A549 (cell line): ENCODE data around the gene PTPRN2. TPM values are rescaled to one million over a fixed set of nuclear protein-coding genes. Genes with fewer than 3 reads are reported as not detected.

Experiments used
- ATAC-seq, 2 experiments: fragments of 200-7000 bp in 1 of 2; fragments of >200 bp in 1 of 2; cut with Nextera tagmentation in 1 of 2; cut with Tn5 transposase in 1 of 2; 3 replicates each; pipeline versions ENCODE4 v1.8.0 to v1.9.1; 2018 to 2020; ENCODE audit warnings: mild to moderate bottlenecking in 1 of 2, moderate library complexity in 1 of 2
- CTCF ChIA-PET: fragments of 300-600 bp; sonication (Branson Sonifier 250); formaldehyde crosslinking; extraction: SDS; loops from one replicate; lab custom pipeline; 2021; ENCODE audit warnings: antibody characterized with exemption, inconsistent platforms; lab: Yijun Ruan, JAX
- POLR2A ChIA-PET: fragments of 350-600 bp; formaldehyde crosslinking; extraction: SDS; loops from one replicate; lab custom pipeline; 2021; ENCODE audit warnings: antibody characterized with exemption, inconsistent platforms; lab: Yijun Ruan, JAX
- DNase-seq, 2 experiments: peaks; one replicate each; pipeline versions ENCODE4 v3.0.0 to v3.0.0-alpha.2; 2011 to 2016; ENCODE audit warnings: low read depth in 1 of 2, low spot score in 1 of 2
- FAIRE-seq: peaks from 2 replicates; lab custom pipeline; 2011; peaks lifted over from hg19 to GRCh38; lab: Jason Lieb, UNC
- H3K27ac ChIP-seq, 2 experiments: fragments of >200 bp; sonication (Bioruptor Twin); formaldehyde crosslinking; 3 replicates each; pipeline ENCODE4 v1.5.1; 2016 to 2017
- H3K4me1 ChIP-seq: fragments of >200 bp; sonication (Bioruptor Twin); formaldehyde crosslinking; 3 replicates; pipeline ENCODE4 v1.6.1; 2016
- H3K4me2 ChIP-seq: fragments of >200 bp; sonication (Bioruptor Twin); formaldehyde crosslinking; 3 replicates; pipeline ENCODE4 v1.6.1; 2016
- H3K4me3 ChIP-seq: fragments of >200 bp; sonication (Bioruptor Twin); formaldehyde crosslinking; 3 replicates; pipeline ENCODE4 v1.5.1; 2016
- H3K9me3 ChIP-seq: fragments of >200 bp; sonication (Bioruptor Twin); formaldehyde crosslinking; 3 replicates; pipeline ENCODE4 v1.6.1; 2016
- CBX8 ChIP-seq: fragments of 200-600 bp; sonication (generic); IDR thresholded peaks from 2 replicates; pipeline ENCODE4 v1.6.1; 2016
- CEBPB ChIP-seq, 2 experiments: fragments of >200 bp in 1 of 2; sonication (Bioruptor Twin) in 1 of 2; formaldehyde crosslinking in 1 of 2; IDR thresholded peaks; 2 replicates each; pipeline ENCODE4 v1.6.1; 2012 to 2016
- ESRRA ChIP-seq: fragments of 150-350 bp; IDR thresholded peaks from 2 replicates; pipeline ENCODE4 v1.6.1; 2014; ENCODE audit warnings: mild to moderate bottlenecking, low read length, borderline replicate concordance
- FOSB ChIP-seq: fragments of 250-450 bp; sonication (Bioruptor Pico); IDR thresholded peaks from 2 replicates; pipeline ENCODE4 v1.5.0; 2020; ENCODE audit warnings: mild to moderate bottlenecking, moderate library complexity
- FOXS1 ChIP-seq: fragments of 250-450 bp; sonication (Bioruptor Pico); IDR thresholded peaks from 2 replicates; pipeline ENCODE4 v1.5.0; 2020; ENCODE audit warnings: mild to moderate bottlenecking, moderate library complexity
- MAZ ChIP-seq: fragments of 150-350 bp; IDR thresholded peaks from 2 replicates; pipeline ENCODE4 v1.6.1; 2014; ENCODE audit warnings: antibody characterized with exemption, low read depth, low read length, borderline replicate concordance
- MYC ChIP-seq: IDR thresholded peaks from 2 replicates; pipeline ENCODE4 v1.6.1; 2012; ENCODE audit warnings: mild to moderate bottlenecking, inconsistent platforms, low read length, improper control_type of control experiment, borderline replicate concordance
- NR3C1 ChIP-seq: fragments of >200 bp; sonication (Bioruptor Twin); formaldehyde crosslinking; IDR thresholded peaks from 3 replicates; pipeline ENCODE4 v1.6.1; 2017
- POLR2AphosphoS2 ChIP-seq: conservative IDR thresholded peaks from 2 replicates; pipeline ENCODE4 v1.6.1; 2012; ENCODE audit warnings: low read length, improper control_type of control experiment, inconsistent platforms
- RAD21 ChIP-seq, 2 experiments: fragments of >200 bp in 1 of 2; sonication (Bioruptor Twin) in 1 of 2; formaldehyde crosslinking in 1 of 2; IDR thresholded peaks in 1 of 2; conservative IDR thresholded peaks in 1 of 2; 2 replicates in 1 of 2; 3 replicates in 1 of 2; pipeline ENCODE4 v1.6.1; 2012 to 2018; ENCODE audit warnings: inconsistent platforms in 1 of 2
- RFX5 ChIP-seq: fragments of 450-650 bp; IDR thresholded peaks from 2 replicates; pipeline ENCODE4 v1.7.1; 2014; ENCODE audit warnings: antibody characterized with exemption, mild to moderate bottlenecking, moderate library complexity
- ZC3H11A ChIP-seq: fragments of 450-650 bp; IDR thresholded peaks from 2 replicates; pipeline ENCODE4 v1.6.1; 2014; ENCODE audit warnings: antibody characterized with exemption, mild to moderate bottlenecking
- ZSCAN20 ChIP-seq: fragments of 250-450 bp; sonication (Bioruptor Pico); IDR thresholded peaks from 2 replicates; pipeline ENCODE4 v1.8.0; 2022; ENCODE audit warnings: mild to moderate bottlenecking, moderate library complexity
- WGBS: methylation state at CpG from one replicate; pipeline ENCODE4 v1.1.6; 2017; ENCODE audit errors: missing lambda C conversion rate; 5-methylcytosine and 5-hydroxymethylcytosine counted together
- polyA plus RNA-seq, 4 experiments: library from polyadenylated mRNA; depleted of rRNA in 3 of 4; stranded (reverse); fragments of >200 nt; fragmentation: RNase III in 1 of 4; extraction: RNeasy Plus Mini Kit Qiagen cat#74134 plus additional on column Dnase treatment in 1 of 4; gene quantifications; 2 replicates in 3 of 4; 3 replicates in 1 of 4; pipeline ENCODE4 v1.2.3, GENCODE V29; 2011 to 2017
- TF ChIP-seq, protein P1 (sequence below): IDR thresholded peaks from 2 replicates; pipeline ENCODE4 v1.6.1; 2012
- TF ChIP-seq, protein P2 (sequence below): fragments of >200 bp; sonication (Bioruptor Twin); formaldehyde crosslinking; IDR thresholded peaks from 3 replicates; pipeline ENCODE4 v1.5.1; 2016
- TF ChIP-seq, protein P3 (sequence below): fragments of 200-600 bp; sonication (generic); IDR thresholded peaks from 2 replicates; pipeline ENCODE4 v1.6.1; 2016; ENCODE audit warnings: antibody characterized with exemption, mild to moderate bottlenecking, moderate library complexity
- TF ChIP-seq, protein P4 (sequence below): fragments of >200 bp; sonication (Bioruptor Twin); formaldehyde crosslinking; IDR thresholded peaks from 2 replicates; pipeline ENCODE4 v1.6.1; 2016
- TF ChIP-seq, protein P5 (sequence below): IDR thresholded peaks from 2 replicates; pipeline ENCODE4 v1.6.1; 2012
- TF ChIP-seq, protein P6 (sequence below): fragments of >200 bp; sonication (Bioruptor Twin); formaldehyde crosslinking; IDR thresholded peaks from 3 replicates; pipeline ENCODE4 v1.6.1; 2016
- TF ChIP-seq, protein P7 (sequence below): fragments of 250-450 bp; sonication (Bioruptor Pico); IDR thresholded peaks from 2 replicates; pipeline ENCODE4 v1.5.0; 2020; ENCODE audit warnings: low read depth, mild to moderate bottlenecking, moderate library complexity

Gene PTPRN2
- polyA plus RNA-seq, 2 of the 4 experiments (the other 2 are of a cell fraction): 0.41 to 1.2 TPM

DNA sequence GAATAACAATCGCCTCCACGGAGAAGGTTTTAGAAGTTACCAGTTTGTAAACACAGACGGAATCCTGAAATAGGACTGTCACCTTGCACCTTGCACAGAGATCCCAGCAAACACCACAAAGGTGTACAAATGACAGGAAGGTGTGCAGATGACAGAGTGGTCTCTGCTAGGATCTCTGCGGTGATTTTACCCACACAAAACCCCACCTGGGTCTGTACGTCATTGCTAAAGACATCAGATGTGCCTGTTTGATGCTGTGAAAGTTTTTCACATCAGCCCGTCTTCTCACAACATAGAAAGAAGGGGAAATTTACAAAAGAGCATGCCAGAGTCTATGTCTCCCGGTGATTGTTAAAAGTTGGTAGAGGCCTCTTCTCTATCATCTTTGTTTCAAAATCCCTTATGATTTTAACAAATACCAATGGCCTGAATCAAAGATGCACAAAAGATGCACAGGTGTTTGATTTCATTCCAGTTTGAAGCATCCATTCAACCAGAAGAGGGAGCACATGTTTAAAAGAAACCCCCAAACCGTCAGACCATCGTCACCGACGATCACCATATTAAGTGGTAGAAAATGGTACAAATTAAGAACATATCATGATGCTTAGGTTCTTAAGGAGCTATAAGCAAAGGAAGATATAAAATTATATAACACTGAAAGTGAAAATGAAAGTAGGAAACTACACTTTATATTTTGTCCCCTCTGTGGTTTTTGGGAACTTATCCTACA, 576.5 kb downstream of the PTPRN2 start:
- 41% methylated on average over 11 of the region's 11 CpGs for WGBS
- Histone ChIP-seq H3K4me3 (no peak overlapping the region), H3K9me3 (no peaks in the 10 kb centered on the region), H3K27ac (no peak overlapping the region), H3K4me2 (peak overlapping the region; percentile 53)
- no peak for ATAC-seq
- ChIA-PET CTCF (interaction anchor here (0.6 to 1.0 kb wide), 2 partner anchors 9 to 815 kb away, joined by 3 read pairs; no protein-coding TSS in a partner anchor), POLR2A (no interaction called here)
- no peak for FAIRE-seq
- TF ChIP-seq, protein P1, sequence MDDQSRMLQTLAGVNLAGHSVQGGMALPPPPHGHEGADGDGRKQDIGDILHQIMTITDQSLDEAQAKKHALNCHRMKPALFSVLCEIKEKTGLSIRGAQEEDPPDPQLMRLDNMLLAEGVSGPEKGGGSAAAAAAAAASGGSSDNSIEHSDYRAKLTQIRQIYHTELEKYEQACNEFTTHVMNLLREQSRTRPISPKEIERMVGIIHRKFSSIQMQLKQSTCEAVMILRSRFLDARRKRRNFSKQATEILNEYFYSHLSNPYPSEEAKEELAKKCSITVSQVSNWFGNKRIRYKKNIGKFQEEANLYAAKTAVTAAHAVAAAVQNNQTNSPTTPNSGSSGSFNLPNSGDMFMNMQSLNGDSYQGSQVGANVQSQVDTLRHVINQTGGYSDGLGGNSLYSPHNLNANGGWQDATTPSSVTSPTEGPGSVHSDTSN: no peak
- TF ChIP-seq RFX5 (no peak), MAZ (no peak), CEBPB (IDR thresholded peaks at IDR 0.05) (no peak), RAD21 (conservative IDR thresholded peaks at IDR 0.05 in 1 of 2, IDR thresholded peaks at IDR 0.05 in 1 of 2) (0 out of 5 replicates have a peak, but pooled peaks of 1 of the 2 experiments have one; percentile 2), ZC3H11A (no peak), ZSCAN20 (CRISPR knock-in tag) (no peak)
- TF ChIP-seq, protein P2, sequence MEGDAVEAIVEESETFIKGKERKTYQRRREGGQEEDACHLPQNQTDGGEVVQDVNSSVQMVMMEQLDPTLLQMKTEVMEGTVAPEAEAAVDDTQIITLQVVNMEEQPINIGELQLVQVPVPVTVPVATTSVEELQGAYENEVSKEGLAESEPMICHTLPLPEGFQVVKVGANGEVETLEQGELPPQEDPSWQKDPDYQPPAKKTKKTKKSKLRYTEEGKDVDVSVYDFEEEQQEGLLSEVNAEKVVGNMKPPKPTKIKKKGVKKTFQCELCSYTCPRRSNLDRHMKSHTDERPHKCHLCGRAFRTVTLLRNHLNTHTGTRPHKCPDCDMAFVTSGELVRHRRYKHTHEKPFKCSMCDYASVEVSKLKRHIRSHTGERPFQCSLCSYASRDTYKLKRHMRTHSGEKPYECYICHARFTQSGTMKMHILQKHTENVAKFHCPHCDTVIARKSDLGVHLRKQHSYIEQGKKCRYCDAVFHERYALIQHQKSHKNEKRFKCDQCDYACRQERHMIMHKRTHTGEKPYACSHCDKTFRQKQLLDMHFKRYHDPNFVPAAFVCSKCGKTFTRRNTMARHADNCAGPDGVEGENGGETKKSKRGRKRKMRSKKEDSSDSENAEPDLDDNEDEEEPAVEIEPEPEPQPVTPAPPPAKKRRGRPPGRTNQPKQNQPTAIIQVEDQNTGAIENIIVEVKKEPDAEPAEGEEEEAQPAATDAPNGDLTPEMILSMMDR: 0 out of 3 replicates have a peak, but pooled peaks have one; percentile 7
- TF ChIP-seq, all 56 proteins: peak for 2
- H3K4me1 ChIP-seq: no peaks in the 10 kb centered on the region
- no peak for DNase-seq

DNA sequence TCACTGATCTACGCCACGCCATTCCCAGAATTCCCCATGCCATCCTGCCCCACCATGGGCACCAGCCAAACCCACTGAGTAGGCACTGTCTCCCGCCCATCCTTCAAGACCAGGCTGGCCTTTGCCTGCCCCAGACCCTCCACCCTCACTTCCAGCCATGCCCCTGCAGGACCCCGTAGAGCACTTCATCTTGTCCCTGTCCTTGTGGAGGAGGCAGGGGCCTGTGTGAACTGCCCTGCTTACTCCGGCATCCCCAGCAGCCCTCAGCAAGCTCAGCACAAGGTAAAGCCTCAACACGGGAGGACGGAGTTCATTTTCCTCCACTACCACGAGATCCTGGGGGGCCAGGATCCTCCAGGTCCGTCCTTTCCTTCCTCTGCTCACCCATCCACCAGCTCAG, 577.7 kb downstream of the PTPRN2 start:
- no peak overlapping the region for H3K4me2 ChIP-seq
- TF ChIP-seq POLR2AphosphoS2 (no peak), CBX8 (no peak), ZC3H11A (no peak), MYC (no peak), MAZ (no peak), NR3C1 (no peak), ESRRA (no peak), FOSB (CRISPR knock-in tag) (no peak), FOXS1 (CRISPR knock-in tag) (no peak), RAD21 (conservative IDR thresholded peaks at IDR 0.05 in 1 of 2, IDR thresholded peaks at IDR 0.05 in 1 of 2) (no peak)
- TF ChIP-seq, protein P3, sequence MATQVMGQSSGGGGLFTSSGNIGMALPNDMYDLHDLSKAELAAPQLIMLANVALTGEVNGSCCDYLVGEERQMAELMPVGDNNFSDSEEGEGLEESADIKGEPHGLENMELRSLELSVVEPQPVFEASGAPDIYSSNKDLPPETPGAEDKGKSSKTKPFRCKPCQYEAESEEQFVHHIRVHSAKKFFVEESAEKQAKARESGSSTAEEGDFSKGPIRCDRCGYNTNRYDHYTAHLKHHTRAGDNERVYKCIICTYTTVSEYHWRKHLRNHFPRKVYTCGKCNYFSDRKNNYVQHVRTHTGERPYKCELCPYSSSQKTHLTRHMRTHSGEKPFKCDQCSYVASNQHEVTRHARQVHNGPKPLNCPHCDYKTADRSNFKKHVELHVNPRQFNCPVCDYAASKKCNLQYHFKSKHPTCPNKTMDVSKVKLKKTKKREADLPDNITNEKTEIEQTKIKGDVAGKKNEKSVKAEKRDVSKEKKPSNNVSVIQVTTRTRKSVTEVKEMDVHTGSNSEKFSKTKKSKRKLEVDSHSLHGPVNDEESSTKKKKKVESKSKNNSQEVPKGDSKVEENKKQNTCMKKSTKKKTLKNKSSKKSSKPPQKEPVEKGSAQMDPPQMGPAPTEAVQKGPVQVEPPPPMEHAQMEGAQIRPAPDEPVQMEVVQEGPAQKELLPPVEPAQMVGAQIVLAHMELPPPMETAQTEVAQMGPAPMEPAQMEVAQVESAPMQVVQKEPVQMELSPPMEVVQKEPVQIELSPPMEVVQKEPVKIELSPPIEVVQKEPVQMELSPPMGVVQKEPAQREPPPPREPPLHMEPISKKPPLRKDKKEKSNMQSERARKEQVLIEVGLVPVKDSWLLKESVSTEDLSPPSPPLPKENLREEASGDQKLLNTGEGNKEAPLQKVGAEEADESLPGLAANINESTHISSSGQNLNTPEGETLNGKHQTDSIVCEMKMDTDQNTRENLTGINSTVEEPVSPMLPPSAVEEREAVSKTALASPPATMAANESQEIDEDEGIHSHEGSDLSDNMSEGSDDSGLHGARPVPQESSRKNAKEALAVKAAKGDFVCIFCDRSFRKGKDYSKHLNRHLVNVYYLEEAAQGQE: no peak
- TF ChIP-seq, protein P4, sequence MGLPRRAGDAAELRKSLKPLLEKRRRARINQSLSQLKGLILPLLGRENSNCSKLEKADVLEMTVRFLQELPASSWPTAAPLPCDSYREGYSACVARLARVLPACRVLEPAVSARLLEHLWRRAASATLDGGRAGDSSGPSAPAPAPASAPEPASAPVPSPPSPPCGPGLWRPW: no peak
- TF ChIP-seq, protein P5, sequence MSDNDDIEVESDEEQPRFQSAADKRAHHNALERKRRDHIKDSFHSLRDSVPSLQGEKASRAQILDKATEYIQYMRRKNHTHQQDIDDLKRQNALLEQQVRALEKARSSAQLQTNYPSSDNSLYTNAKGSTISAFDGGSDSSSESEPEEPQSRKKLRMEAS: no peak
- TF ChIP-seq, protein P2: no peak
- TF ChIP-seq, protein P6, sequence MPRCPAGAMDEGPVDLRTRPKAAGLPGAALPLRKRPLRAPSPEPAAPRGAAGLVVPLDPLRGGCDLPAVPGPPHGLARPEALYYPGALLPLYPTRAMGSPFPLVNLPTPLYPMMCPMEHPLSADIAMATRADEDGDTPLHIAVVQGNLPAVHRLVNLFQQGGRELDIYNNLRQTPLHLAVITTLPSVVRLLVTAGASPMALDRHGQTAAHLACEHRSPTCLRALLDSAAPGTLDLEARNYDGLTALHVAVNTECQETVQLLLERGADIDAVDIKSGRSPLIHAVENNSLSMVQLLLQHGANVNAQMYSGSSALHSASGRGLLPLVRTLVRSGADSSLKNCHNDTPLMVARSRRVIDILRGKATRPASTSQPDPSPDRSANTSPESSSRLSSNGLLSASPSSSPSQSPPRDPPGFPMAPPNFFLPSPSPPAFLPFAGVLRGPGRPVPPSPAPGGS: no peak
- TF ChIP-seq, protein P7, sequence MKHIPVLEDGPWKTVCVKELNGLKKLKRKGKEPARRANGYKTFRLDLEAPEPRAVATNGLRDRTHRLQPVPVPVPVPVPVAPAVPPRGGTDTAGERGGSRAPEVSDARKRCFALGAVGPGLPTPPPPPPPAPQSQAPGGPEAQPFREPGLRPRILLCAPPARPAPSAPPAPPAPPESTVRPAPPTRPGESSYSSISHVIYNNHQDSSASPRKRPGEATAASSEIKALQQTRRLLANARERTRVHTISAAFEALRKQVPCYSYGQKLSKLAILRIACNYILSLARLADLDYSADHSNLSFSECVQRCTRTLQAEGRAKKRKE (CRISPR knock-in tag): no peak
- no peak overlapping the region for H3K4me3 ChIP-seq
- H3K4me1 ChIP-seq: no peaks in the 10 kb centered on the region
- no peak overlapping the region for H3K27ac ChIP-seq
- CTCF ChIA-PET: interaction anchor here (0.7 kb wide), 1 partner anchor 80 kb away, joined by 3 read pairs; no protein-coding TSS in a partner anchor
- no peaks in the 10 kb centered on the region for H3K9me3 ChIP-seq
- POLR2A ChIA-PET: no interaction called here
- 26% methylated on average over 8 of the region's 9 CpGs for WGBS
- no peak for ATAC-seq
- no peak for FAIRE-seq
- no peak for DNase-seq
